ENCODE data around the gene EFHD2. TPM values are rescaled to one million over a fixed set of nuclear protein-coding genes. Genes with fewer than 3 reads are reported as not detected.

The EFHD2 gene
- total RNA-seq, 1 donor from 2014 or later: 6.5 TPM

DNA sequence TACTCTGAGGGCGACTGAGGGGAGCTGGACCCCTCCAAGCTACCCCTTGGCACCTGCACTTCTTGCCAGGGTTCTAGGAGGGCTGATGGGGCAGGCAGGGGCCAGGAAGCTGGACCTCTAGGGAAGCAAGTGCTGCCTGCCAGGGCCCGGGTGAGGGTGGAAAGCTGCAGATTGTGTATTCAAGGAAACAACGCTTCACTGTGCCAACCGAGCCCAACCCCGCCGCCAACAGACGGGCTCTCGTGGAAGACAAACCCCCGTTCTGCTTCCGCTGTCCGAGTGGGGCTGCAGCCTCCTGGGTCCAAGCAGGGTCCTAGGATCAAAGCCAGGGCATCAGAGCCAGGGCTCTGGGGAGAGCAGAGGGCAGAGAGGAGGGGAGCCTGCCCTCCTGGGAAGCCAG is 3.2 kb downstream of the EFHD2 start:
- Mint-ChIP-seq H3K27me3 (ENCODE audit: insufficient read depth, low read depth) (peaks cover 18% of the 10 kb centered on the region), H3K9me3 (no peaks in the 10 kb centered on the region), H3K4me3 (peak overlapping the region; percentile 41), H3K4me1 (peaks cover 48% of the 10 kb centered on the region), H3K27ac (no peak overlapping the region), H3K36me3 (peaks cover 4% of the 10 kb centered on the region)
- DNase-seq (ENCODE audit: low spot score): no peak
- TF ChIP-seq EZH2phosphoT487 (IDR thresholded peaks at IDR 0.05): no peak
- TF ChIP-seq CTCF (IDR thresholded peaks at IDR 0.05): no peak
- no peak for TF ChIP-seq EZH2 (IDR thresholded peaks at IDR 0.05)
- Histone ChIP-seq H3K27me3 (peaks cover 43% of the 10 kb centered on the region), H3K79me2 (ENCODE audit: low read depth) (no peaks in the 10 kb centered on the region), H3K36me3 (no peaks in the 10 kb centered on the region), H2AFZ (replicated peaks) (no peak overlapping the region), H3F3A (ENCODE audit: low read depth) (peaks cover 6% of the 10 kb centered on the region), H3K4me1 (peaks cover 11% of the 10 kb centered on the region), H4K20me1 (ENCODE audit: low read depth) (peaks cover 14% of the 10 kb centered on the region), H3K4me2 (no peak overlapping the region), H3K27ac (no peak overlapping the region), H3K4me3 (no peak overlapping the region), H3K9ac (no peak overlapping the region), H3K9me3 (ENCODE audit: low read depth) (no peaks in the 10 kb centered on the region)

DNA sequence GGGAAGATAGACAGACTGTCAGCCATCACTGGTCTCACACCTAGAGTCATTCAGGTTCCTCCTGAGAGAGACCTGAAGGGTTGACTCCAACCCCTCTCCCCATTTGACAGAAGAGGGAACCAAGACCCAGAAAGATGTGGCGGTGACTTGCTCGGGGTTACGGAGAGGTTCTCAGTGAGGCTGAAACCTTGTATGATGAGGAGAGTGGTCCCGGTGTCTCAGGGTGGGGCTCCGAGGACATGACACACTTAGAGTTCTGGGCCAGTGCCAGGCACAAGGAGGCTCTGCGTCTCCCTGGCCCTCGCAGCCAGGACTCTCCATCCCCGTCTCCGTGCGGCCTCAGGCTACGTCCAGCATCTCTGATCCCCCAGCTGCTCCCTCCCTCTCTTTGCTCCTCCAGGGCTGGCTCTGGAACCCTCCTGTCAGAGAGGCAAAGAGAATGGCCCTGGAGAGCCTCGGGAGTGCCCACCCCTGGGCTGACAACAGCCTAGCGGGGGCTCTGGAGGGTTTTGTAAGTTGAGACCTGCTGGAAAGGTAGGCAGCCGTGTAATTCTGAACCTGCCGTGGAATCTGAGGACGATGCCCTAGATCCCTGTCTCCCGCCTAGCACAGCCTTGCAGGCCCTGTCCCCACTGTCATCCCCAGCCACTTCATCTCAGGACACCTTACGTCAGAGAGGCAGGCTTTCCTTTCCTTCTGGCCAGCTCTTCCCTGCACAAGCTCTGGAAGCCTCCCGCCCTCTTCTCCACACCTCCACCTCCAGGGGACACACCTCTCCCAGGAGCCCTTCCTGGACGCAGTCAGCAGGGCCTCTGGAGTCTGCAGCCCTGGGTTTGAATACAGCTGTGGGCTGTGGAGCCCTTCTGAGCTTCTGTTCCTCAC is 4.1 kb downstream of the EFHD2 start:
- Mint-ChIP-seq H3K27me3 (ENCODE audit: insufficient read depth, low read depth) (peaks cover 18% of the 10 kb centered on the region), H3K9me3 (no peaks in the 10 kb centered on the region), H3K4me3 (peak overlapping the region; percentile 33), H3K36me3 (peaks cover 4% of the 10 kb centered on the region), H3K4me1 (peaks cover 44% of the 10 kb centered on the region), H3K27ac (no peak overlapping the region)
- Histone ChIP-seq H2AFZ (replicated peaks) (no peak overlapping the region), H3K79me2 (ENCODE audit: low read depth) (no peaks in the 10 kb centered on the region), H3K4me3 (no peak overlapping the region), H3K27me3 (peaks cover 33% of the 10 kb centered on the region), H3K9ac (no peak overlapping the region), H3K4me2 (no peak overlapping the region), H3K36me3 (no peaks in the 10 kb centered on the region), H3K9me3 (ENCODE audit: low read depth) (no peaks in the 10 kb centered on the region), H3K27ac (no peak overlapping the region), H3K4me1 (peaks cover 3% of the 10 kb centered on the region), H3F3A (ENCODE audit: low read depth) (peaks cover 2% of the 10 kb centered on the region), H4K20me1 (ENCODE audit: low read depth) (peaks cover 14% of the 10 kb centered on the region)
- DNase-seq (ENCODE audit: low spot score): no peak
- TF ChIP-seq EZH2 (IDR thresholded peaks at IDR 0.05): no peak
- TF ChIP-seq CTCF (IDR thresholded peaks at IDR 0.05): no peak
- no peak for TF ChIP-seq EZH2phosphoT487 (IDR thresholded peaks at IDR 0.05)

GRCh38 chr1:15414445-15414983 is 4.8 kb downstream of the EFHD2 start:
- Histone ChIP-seq H3K9me3 (ENCODE audit: low read depth) (no peaks in the 10 kb centered on the region), H3K4me2 (no peak overlapping the region), H3K36me3 (no peaks in the 10 kb centered on the region), H3K9ac (no peak overlapping the region), H4K20me1 (ENCODE audit: low read depth) (peaks cover 14% of the 10 kb centered on the region), H3K27ac (no peak overlapping the region), H2AFZ (replicated peaks) (no peak overlapping the region), H3K4me3 (no peak overlapping the region), H3K27me3 (peaks cover 31% of the 10 kb centered on the region), H3K4me1 (no peaks in the 10 kb centered on the region), H3F3A (ENCODE audit: low read depth) (no peaks in the 10 kb centered on the region), H3K79me2 (ENCODE audit: low read depth) (no peaks in the 10 kb centered on the region)
- H3K9me3 Mint-ChIP-seq: no peaks in the 10 kb centered on the region
- TF ChIP-seq EZH2phosphoT487 (IDR thresholded peaks at IDR 0.05) (no peak), EZH2 (IDR thresholded peaks at IDR 0.05) (no peak), CTCF (IDR thresholded peaks at IDR 0.05) (no peak)
- no peak overlapping the region for H3K27ac Mint-ChIP-seq
- peaks cover 18% of the 10 kb centered on the region for H3K27me3 Mint-ChIP-seq (ENCODE audit: insufficient read depth, low read depth)
- H3K4me3 Mint-ChIP-seq: no peak overlapping the region
- peaks cover 40% of the 10 kb centered on the region for H3K4me1 Mint-ChIP-seq
- H3K36me3 Mint-ChIP-seq: peaks cover 4% of the 10 kb centered on the region
- no peak for DNase-seq (ENCODE audit: low spot score)
